Adipocyte (in vitro differentiated cells): ENCODE measurements around the gene RIMKLB.

Experiments
- DNase-seq: peaks from one replicate; pipeline ENCODE4 v3.0.0-alpha.2; 2015; ENCODE audit warnings: low read depth
- H3K27me3 ChIP-seq: replicated peaks from 2 replicates; pipeline ENCODE4 v1.7.0; 2013; ENCODE audit warnings: mild to moderate bottlenecking, low read length, moderate library complexity; ENCODE audit not compliant: control insufficient read depth, insufficient read depth
- H3K36me3 ChIP-seq: 2 replicates; pipeline ENCODE4 v1.7.0; 2013; ENCODE audit warnings: low read length, mild to moderate bottlenecking, moderate library complexity; ENCODE audit not compliant: control insufficient read depth, insufficient read depth, severe bottlenecking
- H3K4me1 ChIP-seq: 2 replicates; pipeline ENCODE4 v1.7.0; 2013; ENCODE audit warnings: mild to moderate bottlenecking, low read length, moderate library complexity; ENCODE audit not compliant: control insufficient read depth, insufficient read depth
- H3K4me3 ChIP-seq: 2 replicates; pipeline ENCODE4 v1.7.0; 2013; ENCODE audit warnings: mild to moderate bottlenecking, low read length, moderate library complexity
- H3K9ac ChIP-seq: 2 replicates; pipeline ENCODE4 v1.7.0; 2013; ENCODE audit warnings: mild to moderate bottlenecking, low read length, moderate library complexity
- H3K9me3 ChIP-seq: 2 replicates; pipeline ENCODE4 v1.7.0; 2013; ENCODE audit warnings: mild to moderate bottlenecking, low read length, moderate library complexity; ENCODE audit not compliant: control insufficient read depth

RIMKLB gene

GRCh38 chr12:8695116-8695515, 2.7 kb upstream of the RIMKLB start:
- Histone ChIP-seq H3K4me3 (no peak overlapping the region), H3K36me3 (no peaks in the 10 kb centered on the region), H3K9me3 (no peaks in the 10 kb centered on the region), H3K9ac (no peak overlapping the region), H3K27me3 (no peaks in the 10 kb centered on the region), H3K4me1 (peaks cover 18% of the 10 kb centered on the region)
- DNase-seq: no peak

GRCh38 chr12:8696442-8697090, 1.2 kb upstream of the RIMKLB start:
- Histone ChIP-seq H3K27me3 (no peaks in the 10 kb centered on the region), H3K9ac (peak overlapping the region; percentile 81), H3K36me3 (no peaks in the 10 kb centered on the region), H3K4me3 (peak overlapping the region; percentile 94), H3K9me3 (no peaks in the 10 kb centered on the region), H3K4me1 (peaks cover 28% of the 10 kb centered on the region)
- no peak for DNase-seq

- Histone ChIP-seq H3K4me3 (peak overlapping the region; percentile 94), H3K4me1 (peaks cover 33% of the 10 kb centered on the region), H3K9me3 (no peaks in the 10 kb centered on the region), H3K9ac (peak overlapping the region; percentile 81), H3K27me3 (no peaks in the 10 kb centered on the region), H3K36me3 (no peaks in the 10 kb centered on the region)
- DNase-seq: peak; percentile 67
Observed at GRCh38 chr12:8697120-8697475, 693 bp upstream of the RIMKLB start.

GRCh38 chr12:8698132-8698851, 501 bp downstream of the RIMKLB start:
- peak overlapping the region; percentile 91 for H3K9ac ChIP-seq
- DNase-seq: peak; percentile 87
- no peaks in the 10 kb centered on the region for H3K36me3 ChIP-seq
- H3K9me3 ChIP-seq: no peaks in the 10 kb centered on the region
- no peaks in the 10 kb centered on the region for H3K27me3 ChIP-seq
- peaks cover 39% of the 10 kb centered on the region for H3K4me1 ChIP-seq
- peak overlapping the region; percentile 94 for H3K4me3 ChIP-seq

GRCh38 chr12:8698879-8699278, 1.1 kb downstream of the RIMKLB start:
- no peaks in the 10 kb centered on the region for H3K27me3 ChIP-seq
- H3K36me3 ChIP-seq: no peaks in the 10 kb centered on the region
- peaks cover 39% of the 10 kb centered on the region for H3K4me1 ChIP-seq
- DNase-seq: peak; percentile 73
- no peaks in the 10 kb centered on the region for H3K9me3 ChIP-seq
- H3K4me3 ChIP-seq: peak overlapping the region; percentile 94
- peak overlapping the region; percentile 91 for H3K9ac ChIP-seq

- H3K9me3 ChIP-seq: no peaks in the 10 kb centered on the region
- H3K9ac ChIP-seq: peak overlapping the region; percentile 91
- H3K27me3 ChIP-seq: no peaks in the 10 kb centered on the region
- H3K36me3 ChIP-seq: no peaks in the 10 kb centered on the region
- DNase-seq: no peak
- H3K4me1 ChIP-seq: peaks cover 39% of the 10 kb centered on the region
- H3K4me3 ChIP-seq: peak overlapping the region; percentile 94
Observed at GRCh38 chr12:8699714-8700113, 1.9 kb downstream of the RIMKLB start.

GRCh38 chr12:8701046-8701660, 3.4 kb downstream of the RIMKLB start:
- Histone ChIP-seq H3K9me3 (no peaks in the 10 kb centered on the region), H3K4me3 (peak overlapping the region; percentile 46), H3K9ac (peak overlapping the region; percentile 30), H3K36me3 (no peaks in the 10 kb centered on the region), H3K27me3 (no peaks in the 10 kb centered on the region), H3K4me1 (peaks cover 39% of the 10 kb centered on the region)
- no peak for DNase-seq

GRCh38 chr12:8702159-8702558, 4.4 kb downstream of the RIMKLB start:
- peaks cover 3% of the 10 kb centered on the region for H3K36me3 ChIP-seq
- no peaks in the 10 kb centered on the region for H3K9me3 ChIP-seq
- no peak overlapping the region for H3K9ac ChIP-seq
- DNase-seq: no peak
- H3K4me3 ChIP-seq: no peak overlapping the region
- no peaks in the 10 kb centered on the region for H3K27me3 ChIP-seq
- peaks cover 39% of the 10 kb centered on the region for H3K4me1 ChIP-seq

- H3K4me1 ChIP-seq: peaks cover 19% of the 10 kb centered on the region
- H3K9me3 ChIP-seq: no peaks in the 10 kb centered on the region
- peak; percentile 53 for DNase-seq
- H3K4me3 ChIP-seq: peak overlapping the region; percentile 82
- peak overlapping the region; percentile 62 for H3K9ac ChIP-seq
- peaks cover 9% of the 10 kb centered on the region for H3K36me3 ChIP-seq
- H3K27me3 ChIP-seq: no peaks in the 10 kb centered on the region
Observed at GRCh38 chr12:8709124-8709830, 11.5 kb downstream of the RIMKLB start.

- DNase-seq: no peak
- Histone ChIP-seq H3K9me3 (no peaks in the 10 kb centered on the region), H3K4me3 (no peak overlapping the region), H3K36me3 (peaks cover 19% of the 10 kb centered on the region), H3K27me3 (no peaks in the 10 kb centered on the region), H3K4me1 (peaks cover 22% of the 10 kb centered on the region), H3K9ac (no peak overlapping the region)
Observed at GRCh38 chr12:8712572-8712971, 14.8 kb downstream of the RIMKLB start.

- Histone ChIP-seq H3K9ac (no peak overlapping the region), H3K9me3 (no peaks in the 10 kb centered on the region), H3K4me3 (no peak overlapping the region), H3K36me3 (peaks cover 23% of the 10 kb centered on the region), H3K4me1 (peaks cover 12% of the 10 kb centered on the region), H3K27me3 (no peaks in the 10 kb centered on the region)
- DNase-seq: no peak
Observed at GRCh38 chr12:8722286-8722800, 24.6 kb downstream of the RIMKLB start.
